ENCODE data around the gene FBRS. TPM values are rescaled to one million over a fixed set of nuclear protein-coding genes. Genes with fewer than 3 reads are reported as not detected.

The FBRS gene
- total and polyA plus RNA-seq, 5 experiments from 2014 or later = 3.2 to 221 (median 8.0) TPM

DNA sequence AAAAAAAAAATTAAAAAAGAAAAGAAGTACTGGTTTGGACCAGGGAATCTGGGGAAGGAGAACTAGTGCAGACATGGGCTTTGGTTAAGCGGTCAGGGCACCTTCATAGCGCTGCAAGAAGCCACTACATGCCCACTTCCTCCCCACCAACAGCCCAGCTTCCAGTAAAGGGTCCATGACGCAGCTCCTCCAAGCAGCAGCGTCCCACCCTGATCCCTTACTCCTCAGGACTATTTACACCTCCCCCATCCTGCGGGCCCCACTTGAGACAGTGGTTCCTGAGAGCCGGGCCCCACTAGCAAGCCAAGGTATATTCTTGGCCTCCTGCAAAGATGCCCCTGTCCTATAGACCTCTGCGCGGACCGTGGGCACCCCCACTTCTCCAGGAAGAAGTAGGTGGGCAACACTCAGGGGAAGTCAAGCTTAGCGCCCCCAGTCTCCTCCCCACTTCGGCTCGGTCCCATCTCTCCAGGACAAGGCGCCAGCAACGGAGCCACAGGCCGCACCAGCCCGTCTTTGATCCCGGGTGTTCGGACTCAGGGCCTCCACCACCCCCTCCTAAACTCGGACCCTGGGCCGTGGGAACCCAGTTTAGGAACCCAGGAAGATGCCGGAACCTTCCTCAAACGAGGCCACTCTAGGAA is 8.4 kb upstream of the FBRS start:
- DNase-seq = peak in 6 of 10 donors; percentile 24 to 73 (median 46)
- peaks cover 15 to 35% (median 28%) of the 10 kb centered on the region in 4 donors for H3K4me1 Mint-ChIP-seq
- POLR2A ChIA-PET = interaction anchor here (0.6 to 4.0 kb wide), 25 partner anchors 10 to 853 kb away, joined by 3 to 71 read pairs (median 5); partner anchors contain the start of genes DCTPP1, FBRS, PHKG2 and SEPHS2
- peak overlapping the region; percentile 97 to 100 (median 99) for H3K4me3 Mint-ChIP-seq
- H3K27ac Mint-ChIP-seq = peak overlapping the region; percentile 95 to 100 (median 98)
- H3K9me3 Mint-ChIP-seq = no peaks in the 10 kb centered on the region
- H3K36me3 Mint-ChIP-seq = peaks cover 0 to 19% (median 0%) of the 10 kb centered on the region in 3 donors
- ATAC-seq = peak; percentile 1 to 5
- no peaks in the 10 kb centered on the region for H3K27me3 Mint-ChIP-seq

DNA sequence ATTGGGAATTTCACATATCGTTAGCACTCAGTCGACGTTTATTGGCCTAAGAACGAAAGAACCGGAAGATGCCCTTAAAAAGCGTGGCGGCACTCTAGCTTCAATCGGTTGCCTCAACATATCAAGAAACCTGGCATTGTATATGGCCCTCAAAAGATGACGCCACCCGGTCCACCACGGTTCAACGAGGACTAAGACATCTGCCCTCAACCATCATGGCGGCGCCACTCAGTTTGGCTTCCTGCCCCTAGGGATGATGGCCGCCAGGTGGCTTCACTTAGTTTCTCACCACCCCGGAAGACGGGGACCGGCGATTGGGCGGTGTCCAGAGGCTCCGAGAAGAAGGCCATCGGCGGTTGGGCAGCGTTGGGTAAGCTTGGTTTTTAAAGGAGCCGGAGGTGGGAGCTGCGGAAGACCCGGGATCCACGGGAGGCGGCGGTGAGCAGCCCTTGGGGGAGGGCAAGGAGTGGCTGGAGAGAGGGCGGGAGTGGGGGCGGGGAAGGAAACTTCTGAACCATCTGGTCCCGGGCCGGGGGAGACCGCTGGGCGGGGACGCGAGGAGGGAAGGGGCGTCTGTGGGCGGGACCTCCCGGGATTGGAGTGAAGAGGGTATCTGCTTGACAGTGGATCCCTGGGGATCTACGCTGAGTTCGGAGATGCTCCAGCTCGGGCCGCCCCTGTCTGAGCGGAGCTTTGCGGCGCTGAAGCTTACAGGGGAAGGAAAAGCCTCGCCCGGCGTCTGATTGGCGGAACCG is 7.7 kb upstream of the FBRS start, which contains the start of gene PRR14:
Gene PRR14, plus strand, starts transcription at position 592 of the 755 bp plus-strand sequence. CDS start 686 bp downstream, outside the sequence.
- DNase-seq (peak; percentile 87 to 99 (median 96)), ATAC-seq (peak; percentile 87 to 90)
- POLR2A ChIA-PET = interaction anchor here (0.6 to 4.0 kb wide), 22 partner anchors 9 to 853 kb away, joined by 3 to 71 read pairs (median 6); partner anchors contain the start of genes DCTPP1, FBRS, PHKG2 and SEPHS2
- Mint-ChIP-seq H3K4me3 (peak within 1 kb of the TSS; percentile 97 to 100 (median 99)), H3K9me3 (no peaks in the 10 kb centered on the region), H3K36me3 (peaks cover 0 to 25% (median 3%) of the 10 kb centered on the region in 3 donors), H3K27me3 (no peaks in the 10 kb centered on the region), H3K27ac (peak within 1 kb of the TSS; percentile 95 to 100 (median 98)), H3K4me1 (peaks cover 17 to 35% (median 29%) of the 10 kb centered on the region in 4 donors)

DNA sequence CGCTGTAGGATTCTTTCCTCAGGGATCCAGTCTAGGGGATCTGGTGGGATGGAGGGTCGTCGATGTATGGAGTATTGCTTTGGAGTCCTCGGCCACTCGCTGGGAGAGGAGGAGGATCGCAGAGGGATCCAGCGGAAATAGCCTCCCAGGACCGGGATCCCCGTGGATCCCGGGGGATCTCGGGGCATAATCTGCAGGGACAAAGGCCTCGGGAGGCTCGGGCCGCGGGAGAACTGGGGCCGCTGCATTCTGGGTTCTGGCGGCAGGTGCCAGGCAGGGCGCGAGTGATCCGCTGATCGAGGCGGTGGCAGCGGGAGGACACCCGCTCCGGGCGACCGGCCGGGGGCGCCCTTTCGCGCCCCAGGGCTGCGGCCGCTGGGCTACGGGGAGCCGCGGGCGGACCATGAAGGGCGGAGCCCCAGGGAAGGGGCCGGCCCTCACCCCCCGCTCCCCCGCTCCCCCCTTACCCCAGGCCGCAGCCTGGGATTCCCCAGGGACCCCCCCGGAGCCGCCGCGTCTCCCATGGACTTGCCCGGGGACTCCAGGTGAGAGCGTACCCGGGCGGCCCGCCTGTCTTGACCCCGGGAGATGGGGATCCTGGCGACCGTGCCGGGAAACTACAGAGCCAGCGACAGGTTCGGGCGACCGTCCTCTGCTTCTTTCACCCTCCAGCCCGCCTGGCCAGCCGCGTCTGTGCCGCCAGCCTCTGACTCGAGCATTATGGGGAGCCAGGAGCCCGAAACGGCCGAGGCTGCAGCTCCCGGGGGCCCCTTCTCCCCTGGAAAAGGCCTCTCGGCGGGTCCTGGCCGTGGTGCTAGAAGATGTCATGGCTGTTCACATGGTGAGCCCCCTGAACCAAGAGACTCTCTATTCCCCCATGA is 6.9 kb upstream of the FBRS start:
- Mint-ChIP-seq H3K36me3 (peaks cover 0 to 33% (median 6%) of the 10 kb centered on the region in 3 donors), H3K27ac (peak overlapping the region; percentile 95 to 100 (median 98)), H3K4me3 (peak overlapping the region; percentile 97 to 100 (median 99)), H3K27me3 (no peaks in the 10 kb centered on the region), H3K9me3 (no peaks in the 10 kb centered on the region), H3K4me1 (peaks cover 17 to 35% (median 31%) of the 10 kb centered on the region in 4 donors)
- DNase-seq (peak; percentile 59 to 81 (median 68)), ATAC-seq (peak; percentile 60 to 62)
- POLR2A ChIA-PET = interaction anchor here (0.6 to 4.0 kb wide), 16 partner anchors 9 to 233 kb away, joined by 3 to 71 read pairs (median 8); partner anchors contain the start of genes FBRS, PHKG2, SRCAP and ZNF688

DNA sequence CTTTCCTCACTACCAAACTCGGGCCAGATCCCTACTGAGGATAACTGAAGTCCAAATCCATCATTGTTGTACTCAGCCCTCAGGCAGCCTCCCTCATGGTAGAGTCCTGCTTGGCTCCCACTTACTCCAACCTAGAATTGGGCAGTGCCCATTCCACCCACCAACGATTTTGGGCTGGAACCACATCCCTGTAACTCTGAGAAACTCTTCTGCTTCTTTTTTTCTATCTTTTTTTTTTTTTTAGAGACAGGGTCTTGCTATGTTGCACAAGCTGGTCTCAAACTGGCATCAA is 6.3 kb upstream of the FBRS start:
- H3K36me3 Mint-ChIP-seq = peaks cover 0 to 35% (median 7%) of the 10 kb centered on the region in 3 donors
- H3K27me3 Mint-ChIP-seq = no peaks in the 10 kb centered on the region
- peaks cover 17 to 36% (median 35%) of the 10 kb centered on the region in 4 donors for H3K4me1 Mint-ChIP-seq
- DNase-seq (no peak), ATAC-seq (no peak)
- POLR2A ChIA-PET = interaction anchor here (0.6 to 4.0 kb wide), 8 partner anchors 8 to 96 kb away, joined by 3 to 71 read pairs (median 6); partner anchors contain the start of genes FBRS, PHKG2, ZNF688 and ZNF764
- peak overlapping the region; percentile 73 to 97 (median 88) for H3K27ac Mint-ChIP-seq
- peak overlapping the region; percentile 75 to 100 (median 88) for H3K4me3 Mint-ChIP-seq
- no peaks in the 10 kb centered on the region for H3K9me3 Mint-ChIP-seq

DNA sequence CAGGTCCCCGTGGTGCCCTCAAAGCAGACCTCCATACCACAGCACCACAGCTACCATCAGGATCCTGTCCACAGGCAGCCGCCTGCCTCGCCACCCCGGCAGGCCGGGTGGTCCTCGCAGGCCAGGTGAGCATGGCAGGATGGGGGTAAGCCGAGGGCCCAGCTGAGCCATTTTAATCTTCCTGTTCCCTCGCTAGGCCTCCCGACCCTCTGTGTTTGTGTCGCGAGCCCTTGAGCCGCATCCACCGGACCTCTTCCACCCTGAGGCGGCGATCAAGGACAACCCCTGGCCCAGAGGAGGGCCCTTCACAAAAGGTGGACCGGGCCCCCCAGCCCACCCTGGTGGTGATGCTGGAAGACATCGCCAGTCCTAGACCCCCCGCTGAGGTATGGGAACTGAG is 5.5 kb upstream of the FBRS start:
- Mint-ChIP-seq H3K9me3 (no peaks in the 10 kb centered on the region), H3K4me3 (peak overlapping the region; percentile 59 to 100 (median 88)), H3K36me3 (peaks cover 0 to 35% (median 7%) of the 10 kb centered on the region in 3 donors), H3K4me1 (peaks cover 19 to 43% (median 43%) of the 10 kb centered on the region in 4 donors), H3K27me3 (no peaks in the 10 kb centered on the region), H3K27ac (peak overlapping the region in 9 of 10 donors; percentile 31 to 97 (median 87))
- ATAC-seq (no peak), DNase-seq (no peak)
- POLR2A ChIA-PET = interaction anchor here (0.7 to 4.0 kb wide), 4 partner anchors 7 to 95 kb away, joined by 3 to 71 read pairs (median 4); partner anchors contain the start of genes FBRS and ZNF764

DNA sequence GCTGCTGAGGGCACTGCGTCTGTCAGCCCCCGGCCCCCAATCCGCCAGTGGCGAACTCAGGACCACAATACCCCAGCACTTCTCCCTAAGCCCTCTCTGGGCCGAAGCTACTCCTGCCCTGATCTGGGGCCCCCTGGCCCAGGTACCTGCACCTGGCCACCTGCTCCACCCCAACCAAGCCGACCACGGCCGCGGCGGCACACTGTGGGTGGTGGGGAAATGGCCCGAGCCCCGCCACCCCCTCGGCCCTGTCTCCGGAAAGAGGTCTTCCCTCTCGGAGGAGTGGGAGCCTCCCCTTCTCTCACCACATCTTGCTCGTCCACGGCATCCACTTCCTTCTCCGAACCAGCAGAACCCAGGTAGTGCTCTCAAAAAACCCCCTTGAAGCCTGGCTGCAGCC is 3.4 kb upstream of the FBRS start:
- Mint-ChIP-seq H3K36me3 (peaks cover 0 to 42% (median 7%) of the 10 kb centered on the region in 3 donors), H3K4me1 (peaks cover 23 to 48% (median 36%) of the 10 kb centered on the region in 4 donors), H3K4me3 (no peak overlapping the region), H3K27ac (peak overlapping the region in 3 of 10 donors; percentile 13 to 83 (median 49)), H3K27me3 (no peaks in the 10 kb centered on the region), H3K9me3 (no peaks in the 10 kb centered on the region)
- DNase-seq (no peak), ATAC-seq (no peak)
- POLR2A ChIA-PET = interaction anchor here (0.6 to 1.6 kb wide), 4 partner anchors 21 to 97 kb away, joined by 3 to 6 read pairs (median 4); partner anchors contain the start of gene ZNF764

DNA sequence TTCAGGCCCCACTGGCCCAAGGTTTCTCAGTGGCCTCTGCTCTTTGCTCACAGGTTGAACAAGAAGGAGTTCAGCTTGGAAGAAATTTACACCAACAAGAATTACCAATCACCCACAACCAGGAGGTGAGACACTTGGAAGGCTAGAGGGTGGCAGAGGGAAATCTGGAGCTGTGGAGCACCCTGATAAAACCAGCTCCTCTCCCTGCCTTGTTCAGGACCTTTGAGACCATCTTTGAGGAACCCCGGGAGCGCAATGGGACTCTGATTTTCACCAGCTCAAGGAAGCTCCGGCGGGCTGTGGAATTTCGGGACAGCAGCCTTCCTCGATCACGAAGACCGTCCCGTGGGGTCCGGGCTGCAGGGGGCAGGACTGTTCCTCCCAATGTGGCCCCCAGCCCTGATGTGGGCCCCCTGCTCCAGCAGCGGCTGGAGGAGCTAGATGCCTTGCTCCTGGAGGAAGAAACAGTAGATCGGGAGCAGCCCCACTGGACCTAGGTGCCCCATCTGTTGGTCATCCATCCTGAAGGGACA is 2.4 kb upstream of the FBRS start:
- Mint-ChIP-seq H3K4me1 (peaks cover 25 to 43% (median 33%) of the 10 kb centered on the region in 4 donors), H3K27me3 (no peaks in the 10 kb centered on the region), H3K27ac (peak overlapping the region in 7 of 10 donors; percentile 76 to 100 (median 95)), H3K36me3 (peaks cover 4 to 46% (median 7%) of the 10 kb centered on the region in 3 donors), H3K9me3 (no peaks in the 10 kb centered on the region), H3K4me3 (peak overlapping the region in 2 of 10 donors; percentile 22 to 71)
- ATAC-seq (no peak), DNase-seq (no peak)
- POLR2A ChIA-PET = interaction anchor here (0.6 to 1.6 kb wide), 4 partner anchors 22 to 98 kb away, joined by 3 to 6 read pairs (median 4); partner anchors contain the start of gene ZNF764

DNA sequence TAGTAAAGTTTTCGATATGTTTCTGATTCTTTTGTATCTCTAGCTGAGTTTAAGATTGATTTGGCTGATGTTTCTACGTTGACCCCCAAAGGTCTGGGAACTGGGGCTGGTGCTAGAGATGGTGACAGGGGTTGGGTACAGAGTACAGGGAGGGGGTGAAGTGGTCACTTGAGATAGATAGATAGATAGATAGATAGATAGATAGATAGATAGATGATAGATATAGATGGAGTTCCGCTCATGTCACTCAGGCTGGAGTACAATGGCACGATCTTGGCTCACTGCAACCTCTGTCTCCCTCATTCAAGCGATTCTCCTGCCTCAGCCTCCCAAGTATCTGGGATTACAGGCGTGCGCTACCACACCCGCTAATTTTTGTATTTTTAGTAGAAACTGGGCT is 1.8 kb upstream of the FBRS start:
- Mint-ChIP-seq H3K9me3 (no peaks in the 10 kb centered on the region), H3K27ac (peak overlapping the region; percentile 50 to 100 (median 82)), H3K27me3 (no peaks in the 10 kb centered on the region), H3K4me3 (peak overlapping the region in 6 of 10 donors; percentile 35 to 73 (median 56)), H3K36me3 (peaks cover 5 to 50% (median 7%) of the 10 kb centered on the region in 3 donors), H3K4me1 (peaks cover 28 to 45% (median 37%) of the 10 kb centered on the region in 4 donors)
- ATAC-seq (no peak), DNase-seq (no peak)
- POLR2A ChIA-PET = interaction anchor here (0.6 to 1.6 kb wide), 5 partner anchors 22 to 98 kb away, joined by 3 to 11 read pairs (median 4); partner anchors contain the start of gene ZNF764

DNA sequence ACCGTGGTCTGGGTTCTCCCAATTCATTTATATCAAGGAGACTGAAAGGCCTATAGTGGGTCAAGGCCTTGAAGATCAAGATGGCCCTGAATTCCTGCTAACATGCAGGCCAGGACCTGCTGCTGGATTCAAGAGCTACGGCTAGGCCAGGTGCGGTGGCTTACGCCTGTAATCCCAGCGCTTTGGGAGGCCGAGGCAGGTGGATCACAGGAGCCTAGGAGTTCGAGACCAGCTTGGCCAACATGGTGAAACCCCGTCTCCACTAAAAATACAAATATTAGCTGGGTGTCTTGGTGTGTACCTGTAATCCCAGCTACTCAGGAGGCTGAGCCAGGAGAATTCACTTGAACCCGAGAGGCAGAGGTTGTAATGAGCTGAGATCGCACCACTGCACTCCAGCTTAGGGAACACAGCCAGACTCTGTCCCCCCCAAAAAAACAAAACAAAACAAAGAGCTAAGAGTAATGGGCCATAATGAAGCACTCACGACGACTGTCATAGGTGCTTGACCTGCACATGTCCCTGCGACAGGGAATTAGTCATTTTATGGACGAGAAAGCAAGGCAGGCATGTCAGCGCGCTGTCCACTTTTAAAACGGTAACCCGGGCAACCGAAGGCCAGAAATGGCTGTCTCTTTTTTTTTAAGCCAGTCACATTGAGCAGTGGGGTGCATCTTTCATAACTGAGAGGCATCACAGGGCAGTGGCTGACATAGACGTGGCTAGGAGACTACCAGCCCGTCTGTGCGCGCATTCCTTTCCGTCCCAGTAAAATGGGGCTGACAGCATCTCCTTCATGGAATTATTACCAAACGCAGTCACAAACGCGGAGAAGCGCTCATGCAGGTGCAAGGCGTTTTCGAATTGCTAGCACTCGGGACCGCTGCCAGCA is 1.0 kb upstream of the FBRS start:
- H3K9me3 Mint-ChIP-seq = no peaks in the 10 kb centered on the region
- H3K27ac Mint-ChIP-seq = peak overlapping the region; percentile 79 to 100 (median 96)
- ATAC-seq (no peak), DNase-seq (peak in 1 of 10 donors; percentile 16)
- POLR2A ChIA-PET = interaction anchor here (0.6 to 2.5 kb wide), 6 partner anchors 21 to 1041 kb away, joined by 3 to 11 read pairs (median 4); partner anchors contain the start of gene ZNF689
- H3K4me3 Mint-ChIP-seq = peak overlapping the region; percentile 71 to 94 (median 84)
- H3K4me1 Mint-ChIP-seq = peaks cover 25 to 46% (median 39%) of the 10 kb centered on the region in 4 donors
- peaks cover 5 to 56% (median 10%) of the 10 kb centered on the region in 3 donors for H3K36me3 Mint-ChIP-seq
- H3K27me3 Mint-ChIP-seq = no peaks in the 10 kb centered on the region
